Mucosa of gallbladder (tissue), 1 donor: ENCODE measurements around the gene HACE1. TPM values are rescaled to one million over a fixed set of nuclear protein-coding genes. Genes with fewer than 3 reads are reported as not detected.
A peak's percentile ranks its signal among the peaks of the same experiment; 100 is the strongest.
"Not testable (repeated sequence)": the region's sequence is repeated elsewhere in the genome, so short reads cannot be mapped to it uniquely, and the experiment has no call there.

Experiments
- DNase-seq: peaks from one replicate; pipeline ENCODE4 v3.0.0-alpha.2; 2020; ENCODE audit warnings: low spot score
- total RNA-seq: library from RNA; stranded (reverse); gene quantifications from one replicate; pipeline ENCODE4 v1.2.1, GENCODE V29; 2021
- donor health status: DM: no; HTN: no; CAD: no.

The HACE1 gene
- total RNA-seq = 9.5 TPM

GRCh38 chr6:104859225-104860146, at the start of gene HACE1:
HACE1 (minus strand) TSS chr6:104859919; CDS start chr6:104859642, 277 bp downstream.
- peak; percentile 87 for DNase-seq

DNA sequence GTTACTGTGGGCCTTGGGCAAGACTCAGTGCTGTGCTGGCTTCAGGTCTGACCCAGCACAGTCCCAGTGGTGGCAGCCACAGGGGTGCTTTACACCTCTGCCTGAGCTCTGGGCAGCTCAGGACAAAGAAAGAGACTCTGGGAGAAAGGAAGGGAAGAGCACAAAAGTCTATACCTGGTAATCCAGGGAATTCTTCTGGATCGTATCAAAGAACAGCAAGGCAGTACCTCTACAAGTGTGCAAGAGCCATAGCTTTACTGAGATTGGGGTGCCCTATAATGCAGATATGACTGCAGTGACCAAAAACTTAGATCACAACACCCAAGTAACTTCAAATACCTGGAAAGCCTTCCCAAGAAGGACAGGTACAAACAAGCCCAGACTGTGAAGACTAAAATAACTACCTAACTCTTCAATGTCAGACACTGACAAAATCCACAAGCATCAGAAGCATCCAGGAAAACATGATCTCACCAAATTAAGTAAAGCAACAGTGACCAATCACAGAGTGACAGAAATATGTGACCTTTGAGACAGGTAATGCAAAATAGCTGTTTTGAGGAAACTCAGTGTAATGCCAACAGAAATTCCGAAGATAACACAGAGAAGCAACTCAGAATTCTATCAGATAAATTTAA, 49.3 kb upstream of the HACE1 start:
- DNase-seq = no peak

- DNase-seq = no peak
Observed at GRCh38 chr6:104908031-104908887, 48.5 kb upstream of the HACE1 start.

DNA sequence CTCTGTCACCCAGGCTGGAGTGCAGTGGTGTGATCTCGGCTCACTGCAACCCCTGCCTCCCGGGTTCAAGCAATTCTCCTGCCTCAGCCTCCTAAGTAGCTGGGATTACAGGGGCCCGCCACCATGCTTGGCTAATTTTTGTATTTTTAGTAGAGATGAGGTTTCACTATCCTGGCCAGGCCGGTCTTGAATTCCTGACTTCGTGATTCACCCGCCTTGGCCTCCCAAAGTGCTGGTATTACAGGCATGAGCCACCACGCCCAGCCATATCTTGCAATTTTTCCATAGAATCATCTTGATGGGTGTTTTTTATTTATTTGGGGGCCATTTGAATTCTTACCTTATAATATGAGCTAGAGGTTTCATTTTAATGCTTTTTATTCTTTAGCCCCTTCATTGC, 39.2 kb upstream of the HACE1 start:
- DNase-seq = not testable (repeated sequence)

DNA sequence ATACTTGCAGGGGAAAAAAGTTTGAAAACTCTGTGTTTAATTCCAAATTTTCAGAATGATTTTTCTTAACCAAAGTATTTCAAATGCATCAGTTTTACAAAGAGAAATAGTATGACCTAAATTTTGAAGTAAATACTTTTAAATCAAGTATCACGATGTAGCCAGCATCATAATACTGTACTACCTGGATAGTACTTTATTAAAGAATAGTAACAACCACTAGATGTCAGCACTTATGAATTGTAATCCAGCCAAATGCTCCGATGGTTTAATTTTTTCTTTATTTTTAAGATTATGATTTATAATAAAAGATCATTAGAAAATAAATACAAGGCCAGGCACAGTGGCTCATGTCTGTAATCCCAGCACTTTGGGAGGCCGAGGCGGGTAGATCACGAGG, 37.2 kb upstream of the HACE1 start:
- DNase-seq = no peak

DNA sequence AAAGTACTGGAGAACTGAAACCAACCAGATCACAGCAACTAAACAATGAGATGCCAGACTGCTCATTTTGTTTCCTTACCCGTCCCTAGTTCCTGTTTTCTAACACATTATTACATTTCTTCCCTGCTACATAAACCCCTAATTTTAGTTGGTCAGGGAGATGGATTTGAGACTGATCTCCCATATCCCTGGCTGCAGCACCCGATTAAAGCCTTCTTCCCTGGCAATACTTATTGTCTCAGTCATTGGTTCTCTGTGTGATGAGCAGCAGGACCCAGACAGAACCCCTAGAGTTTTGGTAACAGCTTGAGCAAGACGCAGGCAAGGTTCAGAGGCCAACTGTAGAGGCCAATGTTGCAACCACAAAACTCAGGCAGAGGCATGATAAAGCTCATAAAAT, 28.3 kb upstream of the HACE1 start:
- no peak for DNase-seq

DNA sequence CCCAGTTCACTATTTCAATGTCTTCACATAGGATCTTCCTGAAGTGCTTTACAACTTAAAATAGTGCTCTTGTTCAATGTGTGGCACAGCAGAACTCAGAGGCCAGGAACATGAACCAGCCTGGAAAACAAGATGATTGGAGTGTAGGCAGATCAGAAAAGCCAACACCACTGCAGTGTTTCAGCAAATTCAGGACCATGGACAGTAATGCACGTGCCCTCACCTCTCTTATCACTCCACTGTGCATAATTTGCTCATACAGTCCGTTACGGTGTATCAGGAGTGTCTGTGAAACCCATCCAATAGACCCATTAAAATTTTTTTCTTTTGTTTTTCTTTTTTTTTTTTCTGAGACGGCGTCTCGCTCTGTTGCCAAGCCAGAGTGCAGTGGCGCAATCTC, 27.6 kb upstream of the HACE1 start:
- DNase-seq = no peak

DNA sequence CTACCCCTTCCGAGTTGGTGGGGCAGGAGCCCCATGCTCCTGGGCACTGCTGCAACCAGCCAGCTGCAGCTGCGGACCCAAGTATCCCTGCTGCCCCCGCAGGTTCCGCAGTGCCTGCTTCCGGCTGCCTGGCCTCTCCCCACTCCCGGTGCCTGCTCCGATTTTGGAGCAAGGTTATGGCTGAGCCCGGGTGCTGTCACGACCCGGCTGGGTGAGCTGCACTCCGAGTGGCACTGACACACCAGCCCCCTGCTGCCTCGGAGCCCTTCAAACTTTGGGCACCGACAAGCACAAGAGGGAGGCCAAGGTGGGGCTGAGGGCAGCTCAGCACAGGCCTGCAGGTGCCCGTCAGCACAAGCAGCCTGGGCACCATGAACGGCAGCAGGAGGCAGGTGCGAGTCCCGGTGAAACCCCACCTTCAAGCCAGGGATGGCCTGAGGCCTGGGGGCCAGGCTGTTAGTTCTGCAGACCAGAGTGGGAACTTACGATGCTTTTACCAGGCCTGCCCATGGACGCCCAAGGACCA, 25.9 kb upstream of the HACE1 start:
- no peak for DNase-seq

- no peak for DNase-seq
Observed at GRCh38 chr6:104884867-104885517, 25.3 kb upstream of the HACE1 start.

DNA sequence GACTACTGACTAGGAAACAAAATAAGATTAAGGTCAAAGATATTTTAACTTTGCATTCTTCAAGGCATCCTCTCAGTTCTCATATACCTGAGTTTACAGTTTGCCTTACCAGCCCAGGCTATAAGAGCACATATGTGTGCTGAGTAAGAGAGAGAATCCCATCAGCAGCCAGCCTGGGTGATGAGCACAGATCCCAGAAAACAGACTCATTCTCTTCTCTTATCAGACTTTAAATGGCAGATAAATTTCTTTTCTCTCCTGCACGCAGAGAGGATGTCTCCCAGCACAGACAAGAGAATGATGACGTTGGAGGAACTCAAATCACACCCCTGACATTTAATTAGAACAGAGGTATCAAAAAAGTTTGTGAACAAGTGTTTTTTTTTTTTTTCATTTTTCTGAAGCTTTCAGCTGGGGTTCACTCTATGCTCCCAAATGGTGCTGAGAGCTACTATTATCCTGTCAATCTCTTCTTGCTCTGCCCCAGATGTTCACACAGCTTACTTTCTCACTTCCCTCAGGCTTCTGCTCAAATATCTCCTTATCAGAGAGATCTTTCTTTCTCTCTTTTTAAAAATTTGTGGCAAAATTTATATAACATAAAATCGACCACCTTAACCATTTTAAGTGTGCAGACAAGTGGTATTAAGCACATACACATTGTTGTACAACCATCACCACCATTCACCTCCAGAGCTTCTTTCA, 22.4 kb upstream of the HACE1 start:
- no peak for DNase-seq

DNA sequence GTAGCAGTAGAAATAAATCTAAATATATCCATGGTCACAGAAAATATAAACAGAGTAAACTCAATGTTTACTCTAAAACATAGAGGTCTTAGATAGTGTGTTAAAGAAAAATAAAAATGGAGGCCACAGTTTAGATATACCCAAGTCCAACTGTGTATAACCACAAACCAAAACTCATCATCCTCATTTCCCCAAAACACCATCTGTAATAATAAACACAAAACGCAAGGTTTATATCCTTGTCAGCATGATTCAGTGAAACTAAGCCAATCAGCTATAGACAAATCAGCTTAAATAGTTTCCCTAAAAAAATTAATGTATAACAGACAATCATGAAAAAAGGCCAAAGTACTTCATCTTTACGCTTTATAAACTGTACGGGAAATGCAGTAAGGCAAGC, 2.7 kb upstream of the HACE1 start:
- DNase-seq = no peak

DNA sequence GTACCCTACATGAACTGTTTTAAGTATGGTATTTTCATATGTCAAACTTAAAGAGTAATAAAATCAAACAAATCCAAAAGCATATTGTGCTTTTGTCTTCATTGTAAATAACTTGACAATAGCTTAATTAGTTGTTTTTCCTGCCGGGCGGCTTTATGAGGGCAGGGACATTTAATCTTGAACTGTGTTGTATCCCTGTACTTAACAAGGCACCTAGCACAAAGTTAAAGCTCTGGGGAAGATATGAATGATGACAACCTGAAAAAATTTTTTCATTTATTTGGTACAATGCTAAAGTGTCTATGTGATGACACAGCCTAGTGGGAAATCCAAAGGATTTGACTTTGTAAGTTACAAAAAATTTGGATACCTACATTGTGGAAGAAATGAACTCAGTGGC, 502 bp upstream of the HACE1 start:
- no peak for DNase-seq

DNA sequence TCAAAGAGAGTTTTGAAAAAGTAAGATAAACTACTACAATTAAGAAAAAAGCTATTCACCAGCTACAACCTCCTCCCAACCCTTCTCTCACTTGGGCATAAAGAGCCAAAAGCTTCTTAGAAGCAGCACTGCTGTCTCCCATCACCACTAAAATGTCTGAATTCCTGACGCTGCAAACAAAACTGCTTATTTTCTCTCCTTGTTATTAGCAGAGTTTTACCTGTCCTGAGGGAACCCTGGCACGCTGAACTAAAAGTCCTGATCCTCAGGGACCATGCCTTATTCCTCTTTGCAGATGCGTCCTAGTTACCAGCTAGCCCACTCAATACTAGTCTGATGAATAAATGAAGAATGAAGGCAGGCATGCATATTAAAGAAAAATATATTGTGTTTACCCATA, 1.1 kb downstream of the HACE1 start:
- no peak for DNase-seq

- DNase-seq = no peak
Observed at GRCh38 chr6:104855507-104855906, 4.2 kb downstream of the HACE1 start.

GRCh38 chr6:104847721-104848120, 12.0 kb downstream of the HACE1 start:
- not testable (repeated sequence) for DNase-seq

- no peak for DNase-seq
Observed at GRCh38 chr6:104843229-104843628, 16.5 kb downstream of the HACE1 start.

DNA sequence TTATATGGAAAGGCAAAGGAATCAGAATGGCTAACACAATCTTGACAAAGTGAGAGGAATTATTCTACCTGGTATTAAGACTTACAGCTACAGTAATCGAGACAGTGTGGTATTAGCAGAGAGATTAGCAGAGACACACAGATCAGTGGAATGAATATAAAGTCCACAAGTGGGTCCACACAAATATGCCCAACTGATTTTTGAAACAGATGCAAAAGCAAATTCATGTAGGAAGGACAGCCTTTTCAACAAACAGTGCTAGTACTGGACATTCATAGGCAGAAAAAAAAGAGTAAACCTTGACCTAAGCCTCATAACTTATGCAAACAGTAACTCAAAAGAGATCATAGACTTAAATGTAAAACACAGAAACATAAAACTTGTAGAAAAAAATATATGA, 22.6 kb downstream of the HACE1 start:
- DNase-seq = no peak

- DNase-seq = not testable (repeated sequence)
Observed at GRCh38 chr6:104836479-104837020, 23.2 kb downstream of the HACE1 start.

GRCh38 chr6:104835782-104836181, 23.9 kb downstream of the HACE1 start:
- DNase-seq = no peak

- no peak for DNase-seq
Observed at GRCh38 chr6:104829183-104829958, 30.3 kb downstream of the HACE1 start.
